ENCODE results near the gene MEX3D.

The MEX3D gene

GRCh38 chr19:1518471-1518870 lies 49.7 kb downstream of the MEX3D start:
- DNase-seq (ENCODE audit: low spot score): no peak

- no peak for DNase-seq (ENCODE audit: low spot score)
These were observed 51.8 kb downstream of the MEX3D start for GRCh38 chr19:1516395-1516753.

- no peak for DNase-seq (ENCODE audit: low spot score)
These were observed 53.0 kb downstream of the MEX3D start for GRCh38 chr19:1514986-1515721.

GRCh38 chr19:1514295-1514661 lies 53.8 kb downstream of the MEX3D start:
- DNase-seq (ENCODE audit: low spot score): no peak

- DNase-seq (ENCODE audit: low spot score): peak; percentile 63
These were observed 54.4 kb downstream of the MEX3D start for GRCh38 chr19:1513499-1514294.

GRCh38 chr19:1512671-1513498 lies 55.2 kb downstream of the MEX3D start, which contains the start of gene ADAMTSL5:
Gene ADAMTSL5, minus strand, starts transcription at chr19:1513019. Its CDS starts 2,076 bp downstream, at chr19:1510943.
- DNase-seq (ENCODE audit: low spot score): peak; percentile 50

GRCh38 chr19:1511318-1512317 lies 56.5 kb downstream of the MEX3D start:
- no peak for DNase-seq (ENCODE audit: low spot score)

- DNase-seq (ENCODE audit: low spot score): no peak
These were observed 57.3 kb downstream of the MEX3D start for GRCh38 chr19:1510807-1511206.

GRCh38 chr19:1510442-1510806 lies 57.7 kb downstream of the MEX3D start:
- no peak for DNase-seq (ENCODE audit: low spot score)

- no peak for DNase-seq (ENCODE audit: low spot score)
These were observed 58.3 kb downstream of the MEX3D start for GRCh38 chr19:1509602-1510441.

GRCh38 chr19:1508507-1508856 lies 59.6 kb downstream of the MEX3D start:
- no peak for DNase-seq (ENCODE audit: low spot score)

GRCh38 chr19:1507763-1508506 lies 60.2 kb downstream of the MEX3D start:
- DNase-seq (ENCODE audit: low spot score): peak; percentile 95

GRCh38 chr19:1507192-1507660 lies 60.9 kb downstream of the MEX3D start:
- DNase-seq (ENCODE audit: low spot score): no peak

- DNase-seq (ENCODE audit: low spot score): no peak
These were observed 61.9 kb downstream of the MEX3D start for GRCh38 chr19:1505991-1506881.

GRCh38 chr19:1505012-1505411 lies 63.1 kb downstream of the MEX3D start:
- DNase-seq (ENCODE audit: low spot score): no peak

Data from CD4-positive, alpha-beta T cell treated with Interleukin-2 at 100 ng/mL for 4 hours (primary cell).